HG03439 (cell line): Measurements from ENCODE around the gene FYN.
"Not testable (repeated sequence)": the region's sequence is repeated elsewhere in the genome, so short reads cannot be mapped to it uniquely, and the experiment has no call there.

Experiments used
- ATAC-seq: cut with Tn5 transposase; IDR thresholded peaks from one replicate; pipeline ENCODE4 v1.9.1; 2021; ENCODE audit warnings: mild to moderate bottlenecking, moderate library complexity; ENCODE audit not compliant: unreplicated experiment

The FYN gene

GRCh38 chr6:111688331-111688730 is 184.9 kb downstream of the FYN start:
- ATAC-seq, result no peak

GRCh38 chr6:111687652-111688051 is 185.6 kb downstream of the FYN start:
- no peak for ATAC-seq

- no peak for ATAC-seq
Observed at GRCh38 chr6:111686932-111687266, 186.4 kb downstream of the FYN start.

- ATAC-seq, result no peak
Observed at GRCh38 chr6:111686249-111686931, 186.9 kb downstream of the FYN start.

- ATAC-seq, result no peak
Observed at GRCh38 chr6:111685526-111685925, 187.7 kb downstream of the FYN start.

GRCh38 chr6:111685058-111685457 is 188.2 kb downstream of the FYN start:
- ATAC-seq, result no peak

- no peak for ATAC-seq
Observed at GRCh38 chr6:111683749-111684267, 189.4 kb downstream of the FYN start.

- ATAC-seq, result no peak
Observed at GRCh38 chr6:111683157-111683556, 190.1 kb downstream of the FYN start.

GRCh38 chr6:111681860-111682259 is 191.4 kb downstream of the FYN start:
- ATAC-seq, result no peak

- not testable (repeated sequence) for ATAC-seq
Observed at GRCh38 chr6:111680811-111681609, 192.2 kb downstream of the FYN start.

- no peak for ATAC-seq
Observed at GRCh38 chr6:111680015-111680712, 193.1 kb downstream of the FYN start.

- no peak for ATAC-seq
Observed at GRCh38 chr6:111679126-111679858, 194.0 kb downstream of the FYN start.

- ATAC-seq, result no peak
Observed at GRCh38 chr6:111677249-111677990, 195.8 kb downstream of the FYN start.

GRCh38 chr6:111676383-111676782 is 196.9 kb downstream of the FYN start:
- no peak for ATAC-seq

GRCh38 chr6:111674883-111675282 is 198.4 kb downstream of the FYN start:
- no peak for ATAC-seq

- no peak for ATAC-seq
Observed at GRCh38 chr6:111674413-111674812, 198.8 kb downstream of the FYN start.

GRCh38 chr6:111673937-111674336 is 199.3 kb downstream of the FYN start:
- no peak for ATAC-seq

GRCh38 chr6:111673532-111673931 is 199.7 kb downstream of the FYN start:
- no peak for ATAC-seq

GRCh38 chr6:111672761-111673450 is 200.3 kb downstream of the FYN start:
- ATAC-seq, result no peak

GRCh38 chr6:111669326-111669725 is 203.9 kb downstream of the FYN start:
- ATAC-seq, result no peak
